SK-N-SH treated with all-trans-retinoic acid at 6 μM for 48 hours (cell line): Measurements from ENCODE around the gene ABCD3.

Experiments used
- ATAC-seq: fragments of 200-7000 bp; cut with Tn5 transposase; 3 replicates; pipeline ENCODE4 v1.9.1; 2020; ENCODE audit warnings: mild to moderate bottlenecking, moderate library complexity
- ARNTL ChIP-seq: fragments of 450-650 bp; formaldehyde crosslinking; IDR thresholded peaks from 2 replicates; pipeline ENCODE4 v1.5.0; 2020; ENCODE audit warnings: low read depth, mild to moderate bottlenecking, moderate library complexity, borderline replicate concordance
- BACH2 ChIP-seq: fragments of 250-450 bp; sonication (Bioruptor Pico); IDR thresholded peaks from 2 replicates; pipeline ENCODE4 v1.9.0; 2021; ENCODE audit warnings: mild to moderate bottlenecking, borderline replicate concordance
- CREB5 ChIP-seq: fragments of 250-450 bp; sonication (Bioruptor Pico); IDR thresholded peaks from 2 replicates; pipeline ENCODE4 v1.5.1; 2020; ENCODE audit warnings: low read depth, mild to moderate bottlenecking, moderate library complexity
- ESRRG ChIP-seq: fragments of 250-450 bp; sonication (Bioruptor Pico); IDR thresholded peaks from 2 replicates; pipeline ENCODE4 v1.6.1; 2021; ENCODE audit warnings: mild to moderate bottlenecking
- GLIS3 ChIP-seq: fragments of 250-450 bp; sonication (Bioruptor Pico); IDR thresholded peaks from 2 replicates; pipeline ENCODE4 v1.5.0; 2020; ENCODE audit warnings: mild to moderate bottlenecking, moderate library complexity
- ISL1 ChIP-seq: fragments of 250-450 bp; sonication (Bioruptor Pico); IDR thresholded peaks from 2 replicates; pipeline ENCODE4 v2.1.2; 2022; ENCODE audit warnings: mild to moderate bottlenecking, moderate library complexity
- OSR1 ChIP-seq: fragments of 250-450 bp; sonication (Bioruptor Pico); IDR thresholded peaks from 2 replicates; pipeline ENCODE4 v1.8.0; 2022; ENCODE audit warnings: moderate library complexity, mild to moderate bottlenecking, inconsistent platforms
- PATZ1 ChIP-seq: fragments of 250-450 bp; sonication (Bioruptor Pico); IDR thresholded peaks from 2 replicates; pipeline ENCODE4 v1.8.0; 2020; ENCODE audit warnings: mild to moderate bottlenecking, moderate library complexity, borderline replicate concordance
- PPARA ChIP-seq: fragments of 250-450 bp; sonication (Bioruptor Pico); IDR thresholded peaks from 2 replicates; pipeline ENCODE4 v1.5.0; 2020; ENCODE audit warnings: mild to moderate bottlenecking, borderline replicate concordance
- SNAI2 ChIP-seq: fragments of 250-450 bp; sonication (Bioruptor Pico); IDR thresholded peaks from 2 replicates; pipeline ENCODE4 v1.5.0; 2020; ENCODE audit warnings: mild to moderate bottlenecking, moderate library complexity
- TCF4 ChIP-seq: fragments of 250-450 bp; sonication (Bioruptor Pico); IDR thresholded peaks from 2 replicates; pipeline ENCODE4 v1.8.0; 2021; ENCODE audit warnings: mild to moderate bottlenecking, moderate library complexity, borderline replicate concordance
- TOX ChIP-seq: fragments of 250-450 bp; sonication (Bioruptor Pico); IDR thresholded peaks from 2 replicates; pipeline ENCODE4 v1.8.0; 2021; ENCODE audit warnings: mild to moderate bottlenecking, moderate library complexity, borderline replicate concordance
- TSHZ2 ChIP-seq: fragments of 250-450 bp; sonication (Bioruptor Pico); IDR thresholded peaks from 2 replicates; pipeline ENCODE4 v1.5.0; 2020; ENCODE audit warnings: mild to moderate bottlenecking, moderate library complexity
- ZC3H10 ChIP-seq: fragments of 250-450 bp; sonication (Bioruptor Pico); IDR thresholded peaks from 2 replicates; pipeline ENCODE4 v1.5.1; 2021; ENCODE audit warnings: mild to moderate bottlenecking, moderate library complexity
- ZFP3 ChIP-seq: fragments of 250-450 bp; sonication (Bioruptor Pico); IDR thresholded peaks from 2 replicates; pipeline ENCODE4 v1.5.0; 2020; ENCODE audit warnings: mild to moderate bottlenecking, moderate library complexity
- ZFP30 ChIP-seq: fragments of 450-650 bp; formaldehyde crosslinking; IDR thresholded peaks from 2 replicates; pipeline ENCODE4 v1.5.0; 2022; ENCODE audit warnings: mild to moderate bottlenecking, moderate library complexity
- ZNF565 ChIP-seq: fragments of 450-650 bp; formaldehyde crosslinking; conservative IDR thresholded peaks from 2 replicates; pipeline ENCODE4 v1.5.0; 2020; ENCODE audit warnings: low read depth, mild to moderate bottlenecking, moderate library complexity
- ZNF70 ChIP-seq: fragments of 450-650 bp; formaldehyde crosslinking; IDR thresholded peaks from 2 replicates; pipeline ENCODE4 v1.5.0; 2020; ENCODE audit warnings: mild to moderate bottlenecking, moderate library complexity
- TF ChIP-seq, protein P1 (sequence below): fragments of 250-450 bp; sonication (Bioruptor Pico); IDR thresholded peaks from 2 replicates; pipeline ENCODE4 v1.5.1; 2021; ENCODE audit warnings: mild to moderate bottlenecking, moderate library complexity
- TF ChIP-seq, protein P2 (sequence below): fragments of 250-450 bp; sonication (Bioruptor Pico); IDR thresholded peaks from 2 replicates; pipeline ENCODE4 v1.8.0; 2021; ENCODE audit warnings: low read depth, mild to moderate bottlenecking, moderate library complexity, borderline replicate concordance

The ABCD3 gene

DNA sequence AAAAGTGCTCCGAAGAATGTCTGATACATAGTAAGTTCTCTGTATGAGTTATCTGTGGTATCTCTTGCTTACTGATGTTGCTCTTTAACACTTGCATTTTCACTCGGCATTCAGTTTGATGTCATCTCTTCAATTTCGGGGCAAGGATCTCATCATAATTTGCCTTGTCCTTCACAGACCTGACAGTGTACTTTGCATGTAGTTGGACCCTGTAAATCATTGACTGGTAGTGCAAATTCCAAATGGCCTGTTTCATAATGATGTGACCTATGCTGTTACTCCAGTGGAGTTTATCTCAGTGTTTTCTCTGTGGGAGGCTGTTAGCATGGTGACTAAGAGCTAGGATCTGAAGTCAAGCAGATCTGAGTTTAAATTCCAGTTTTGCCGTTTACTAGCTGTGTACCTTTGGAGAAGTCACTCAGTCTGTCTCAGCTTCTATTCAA is 34.2 kb upstream of the ABCD3 start:
- TF ChIP-seq ARNTL (no peak), TOX (CRISPR knock-in tag) (no peak), BACH2 (CRISPR knock-in tag) (no peak), ISL1 (CRISPR knock-in tag) (no peak), ZNF70 (no peak), ZC3H10 (CRISPR knock-in tag) (no peak), PPARA (no peak), PATZ1 (CRISPR knock-in tag) (no peak), SNAI2 (CRISPR knock-in tag) (no peak), TSHZ2 (no peak), TCF4 (no peak), ZNF565 (CRISPR knock-in tag) (no peak)
- TF ChIP-seq, protein P1, sequence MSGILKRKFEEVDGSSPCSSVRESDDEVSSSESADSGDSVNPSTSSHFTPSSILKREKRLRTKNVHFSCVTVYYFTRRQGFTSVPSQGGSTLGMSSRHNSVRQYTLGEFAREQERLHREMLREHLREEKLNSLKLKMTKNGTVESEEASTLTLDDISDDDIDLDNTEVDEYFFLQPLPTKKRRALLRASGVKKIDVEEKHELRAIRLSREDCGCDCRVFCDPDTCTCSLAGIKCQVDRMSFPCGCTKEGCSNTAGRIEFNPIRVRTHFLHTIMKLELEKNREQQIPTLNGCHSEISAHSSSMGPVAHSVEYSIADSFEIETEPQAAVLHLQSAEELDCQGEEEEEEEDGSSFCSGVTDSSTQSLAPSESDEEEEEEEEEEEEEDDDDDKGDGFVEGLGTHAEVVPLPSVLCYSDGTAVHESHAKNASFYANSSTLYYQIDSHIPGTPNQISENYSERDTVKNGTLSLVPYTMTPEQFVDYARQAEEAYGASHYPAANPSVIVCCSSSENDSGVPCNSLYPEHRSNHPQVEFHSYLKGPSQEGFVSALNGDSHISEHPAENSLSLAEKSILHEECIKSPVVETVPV (CRISPR knock-in tag), result no peak
- TF ChIP-seq, protein P2, sequence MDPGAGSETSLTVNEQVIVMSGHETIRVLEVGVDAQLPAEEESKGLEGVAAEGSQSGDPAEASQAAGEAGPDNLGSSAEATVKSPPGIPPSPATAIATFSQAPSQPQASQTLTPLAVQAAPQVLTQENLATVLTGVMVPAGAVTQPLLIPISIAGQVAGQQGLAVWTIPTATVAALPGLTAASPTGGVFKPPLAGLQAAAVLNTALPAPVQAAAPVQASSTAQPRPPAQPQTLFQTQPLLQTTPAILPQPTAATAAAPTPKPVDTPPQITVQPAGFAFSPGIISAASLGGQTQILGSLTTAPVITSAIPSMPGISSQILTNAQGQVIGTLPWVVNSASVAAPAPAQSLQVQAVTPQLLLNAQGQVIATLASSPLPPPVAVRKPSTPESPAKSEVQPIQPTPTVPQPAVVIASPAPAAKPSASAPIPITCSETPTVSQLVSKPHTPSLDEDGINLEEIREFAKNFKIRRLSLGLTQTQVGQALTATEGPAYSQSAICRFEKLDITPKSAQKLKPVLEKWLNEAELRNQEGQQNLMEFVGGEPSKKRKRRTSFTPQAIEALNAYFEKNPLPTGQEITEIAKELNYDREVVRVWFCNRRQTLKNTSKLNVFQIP (CRISPR knock-in tag), result no peak
- no peak for ATAC-seq

DNA sequence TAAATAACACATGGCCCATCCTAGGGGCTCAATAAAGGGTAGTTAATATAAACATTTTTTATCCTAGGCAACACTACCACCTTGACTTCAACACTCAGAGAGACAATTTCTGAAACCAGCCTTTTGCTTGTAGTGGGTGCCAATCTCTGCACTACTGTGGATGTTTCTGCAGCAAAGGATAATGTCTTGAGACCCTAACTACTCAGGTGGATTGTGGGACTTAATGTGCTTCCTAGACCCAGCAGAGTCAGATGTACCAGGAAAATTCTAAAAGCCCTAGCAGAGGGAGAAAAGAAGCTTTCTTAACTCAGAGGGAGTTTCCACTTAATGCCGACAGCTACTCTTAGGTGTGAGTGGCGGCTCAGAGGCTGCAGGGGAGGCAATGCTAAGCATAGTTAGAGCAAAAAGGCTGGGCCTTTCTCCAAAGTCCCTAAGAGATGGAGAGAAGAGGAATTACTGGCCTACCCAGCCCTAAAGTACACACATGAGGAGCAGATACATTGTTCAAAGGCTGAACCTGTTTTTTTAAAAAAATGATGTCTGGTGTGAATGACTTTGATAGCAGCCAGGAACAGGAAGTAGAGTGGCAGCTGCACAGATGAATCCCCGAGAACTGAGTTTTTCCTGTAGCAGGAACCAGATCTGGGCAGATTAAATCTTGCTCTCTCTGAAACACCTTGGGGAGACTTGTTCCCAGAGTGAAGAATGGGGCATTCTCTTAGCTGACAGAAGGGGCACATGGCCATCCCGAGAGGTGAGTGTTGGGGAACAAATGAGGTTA is 33.5 kb upstream of the ABCD3 start:
- TF ChIP-seq SNAI2 (CRISPR knock-in tag) (no peak), ZNF70 (no peak), ZFP30 (CRISPR knock-in tag) (no peak), ESRRG (CRISPR knock-in tag) (no peak), ZNF565 (CRISPR knock-in tag) (no peak), ISL1 (CRISPR knock-in tag) (no peak), PPARA (no peak), ZC3H10 (CRISPR knock-in tag) (no peak), GLIS3 (CRISPR knock-in tag) (no peak), OSR1 (CRISPR knock-in tag) (no peak), TCF4 (no peak), PATZ1 (CRISPR knock-in tag) (no peak), TOX (CRISPR knock-in tag) (no peak), ZFP3 (CRISPR knock-in tag) (no peak), ARNTL (no peak), CREB5 (CRISPR knock-in tag) (no peak)
- TF ChIP-seq, protein P2 (CRISPR knock-in tag), result no peak
- TF ChIP-seq, protein P1 (CRISPR knock-in tag), result no peak
- ATAC-seq, result no peak
